ENCODE results near the gene PCSK5. TPM values are rescaled to one million over a fixed set of nuclear protein-coding genes. Genes with fewer than 3 reads are reported as not detected.

Gene PCSK5
- total RNA-seq, 1 experiment from 2014 or later = 6.9 TPM

GRCh38 chr9:76150013-76150412 is 259.5 kb downstream of the PCSK5 start:
- CTCF ChIA-PET = no interaction called here
- intact Hi-C loops (cut with micrococcal nuclease) = no loop called here
- BruUV-seq (replicated peaks) = no TSS peak
- no peak overlapping the region for H3K4me2 ChIP-seq (ENCODE audit: low read length)
- no peak overlapping the region for H3K27ac ChIP-seq (ENCODE audit: low read depth, low read length)
- H3K27me3 ChIP-seq (ENCODE audit: insufficient read depth, low read length) = no peaks in the 10 kb centered on the region
- H4K20me1 ChIP-seq (ENCODE audit: insufficient read depth) = no peaks in the 10 kb centered on the region
- DNase-seq (ENCODE audit: low read depth, low spot score) = no peak
- POLR2A ChIA-PET = no interaction called here
- RAD21 ChIA-PET (ENCODE audit: low non-redundant PET in 1 of 2, low total read pairs in 2 of 2, uncharacterized antibody in 2 of 2, unreplicated experiment in 2 of 2) = no interaction called here
- no peak overlapping the region for H3K4me3 ChIP-seq (replicated peaks in 1 of 2; ENCODE audit: low read depth in 1 of 2, low read length in 2 of 2)
- no peaks in the 10 kb centered on the region for H3K9me3 ChIP-seq (ENCODE audit: control insufficient read depth in 1 of 2, insufficient read depth in 1 of 2, low read depth in 1 of 2, low read length in 2 of 2)
- H3K4me1 ChIP-seq (ENCODE audit: control insufficient read depth in 1 of 2, insufficient read depth in 2 of 2, low read length in 2 of 2) = no peaks in the 10 kb centered on the region
- TF ChIP-seq ELF1 (IDR thresholded peaks at IDR 0.05; ENCODE audit: borderline replicate concordance, low read depth) (no peak), MAX (IDR thresholded peaks at IDR 0.05) (no peak), POLR2AphosphoS5 (IDR thresholded peaks at IDR 0.05; ENCODE audit: low read depth, low read length) (no peak), JUND (IDR thresholded peaks at IDR 0.05) (no peak), EZH2 (IDR thresholded peaks at IDR 0.05) (no peak), TCF7L2 (IDR thresholded peaks at IDR 0.05; ENCODE audit: borderline replicate concordance, extremely low read depth, insufficient read depth, insufficient read length) (no peak), CEBPB (IDR thresholded peaks at IDR 0.05; ENCODE audit: low read depth) (no peak), CTCF (IDR thresholded peaks at IDR 0.05 in 2 of 3, conservative IDR thresholded peaks at IDR 0.05 in 1 of 3; ENCODE audit: borderline replicate concordance in 1 of 3, insufficient read depth in 1 of 3, low read depth in 2 of 3, low read length in 2 of 3) (no peak), RAD21 (IDR thresholded peaks at IDR 0.05; ENCODE audit: low read depth) (no peak), SIN3A (IDR thresholded peaks at IDR 0.05; ENCODE audit: low read depth) (no peak), EGR1 (IDR thresholded peaks at IDR 0.05; ENCODE audit: low read depth) (no peak), ZFX (IDR thresholded peaks at IDR 0.05) (no peak), FOSL1 (IDR thresholded peaks at IDR 0.05; ENCODE audit: low read depth) (no peak), ZNF274 (IDR thresholded peaks at IDR 0.05; ENCODE audit: low read depth, low read length) (no peak), SP1 (IDR thresholded peaks at IDR 0.05; ENCODE audit: low read depth) (no peak), YY1 (IDR thresholded peaks at IDR 0.05; ENCODE audit: extremely low read depth, insufficient replicate concordance, low read depth, low read length) (no peak), POLR2A (IDR thresholded peaks at IDR 0.05; ENCODE audit: borderline replicate concordance, extremely low read depth, insufficient read depth, insufficient read length) (no peak), REST (IDR thresholded peaks at IDR 0.05; ENCODE audit: low read depth) (no peak), CBX3 (IDR thresholded peaks at IDR 0.05; ENCODE audit: low read depth) (no peak), EZH2phosphoT487 (IDR thresholded peaks at IDR 0.05; ENCODE audit: borderline replicate concordance) (no peak)
- H3K9ac ChIP-seq (ENCODE audit: low read length) = no peak overlapping the region
- H3K79me2 ChIP-seq (ENCODE audit: insufficient read depth, low read length) = no peaks in the 10 kb centered on the region
- no peaks in the 10 kb centered on the region for H3K36me3 ChIP-seq (ENCODE audit: control insufficient read depth in 1 of 2, insufficient read depth in 2 of 2, low read length in 2 of 2)
- H2AFZ ChIP-seq (ENCODE audit: low read depth, low read length, poor library complexity, severe bottlenecking) = no peak overlapping the region
- ATAC-seq = no peak
- H3K9me2 ChIP-seq (ENCODE audit: insufficient read depth) = no peaks in the 10 kb centered on the region
